Central memory CD8-positive, alpha-beta T cell (primary cell): Measurements from ENCODE around the gene RAB8A.

Experiments used
- ATAC-seq: fragments of 150-1000 bp; cut with Tn5 transposase; replicated peaks from 2 replicates; pipeline ENCODE4 v1.10.0; 2022; ENCODE audit warnings: mild to moderate bottlenecking, moderate FRiP score, moderate number of reproducible peaks; ENCODE audit not compliant: poor library complexity, severe bottlenecking; ENCODE audit errors: extremely low read depth
- DNase-seq, 2 donors: peaks; one replicate each; pipeline ENCODE4 v3.0.0; 2021; ENCODE audit warnings: low spot score in 2 of 2
- H3K27ac Mint-ChIP-seq: one replicate; pipeline ENCODE4 v1.8.0; 2022; ENCODE audit warnings: low read depth, mild to moderate bottlenecking, moderate library complexity, mixed read lengths
- H3K27me3 Mint-ChIP-seq: one replicate; pipeline ENCODE4 v1.8.0; 2022; ENCODE audit warnings: mixed read lengths
- H3K36me3 Mint-ChIP-seq: one replicate; pipeline ENCODE4 v1.8.0; 2022; ENCODE audit warnings: mild to moderate bottlenecking, moderate library complexity, mixed read lengths; ENCODE audit not compliant: insufficient read depth
- H3K4me1 Mint-ChIP-seq: one replicate; pipeline ENCODE4 v1.8.0; 2022; ENCODE audit warnings: mixed read lengths
- H3K4me3 Mint-ChIP-seq: one replicate; pipeline ENCODE4 v1.8.0; 2022; ENCODE audit warnings: mild to moderate bottlenecking, moderate library complexity, mixed read lengths
- H3K9me3 Mint-ChIP-seq: one replicate; pipeline ENCODE4 v1.8.0; 2022; ENCODE audit warnings: mixed read lengths

Gene RAB8A

DNA sequence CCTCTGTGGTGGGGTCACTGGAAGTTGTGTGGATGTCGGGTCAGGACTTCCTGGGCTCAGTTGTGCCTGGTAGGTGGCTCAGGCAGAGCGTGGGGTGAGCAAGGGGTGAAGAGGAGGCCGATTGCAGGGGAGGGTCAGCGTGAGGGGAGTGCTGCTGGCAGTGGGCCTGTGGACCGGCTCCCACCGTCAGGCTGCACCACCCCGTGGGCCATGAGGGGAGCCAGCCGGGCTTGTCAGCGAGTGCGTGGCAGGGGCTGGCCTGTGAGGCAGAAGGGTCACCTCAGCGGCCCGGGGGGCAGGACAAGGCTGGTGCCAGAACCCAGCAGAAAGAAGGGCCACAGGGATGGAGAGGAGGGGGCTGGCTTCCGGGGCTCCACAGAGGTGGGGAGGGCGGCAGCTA, 13.3 kb downstream of the RAB8A start:
- Mint-ChIP-seq H3K27ac (peak overlapping the region; percentile 75), H3K4me1 (peaks cover 2% of the 10 kb centered on the region), H3K36me3 (peaks cover 57% of the 10 kb centered on the region), H3K27me3 (no peaks in the 10 kb centered on the region), H3K9me3 (no peaks in the 10 kb centered on the region), H3K4me3 (no peak overlapping the region)
- ATAC-seq (no peak), DNase-seq (no peak)

DNA sequence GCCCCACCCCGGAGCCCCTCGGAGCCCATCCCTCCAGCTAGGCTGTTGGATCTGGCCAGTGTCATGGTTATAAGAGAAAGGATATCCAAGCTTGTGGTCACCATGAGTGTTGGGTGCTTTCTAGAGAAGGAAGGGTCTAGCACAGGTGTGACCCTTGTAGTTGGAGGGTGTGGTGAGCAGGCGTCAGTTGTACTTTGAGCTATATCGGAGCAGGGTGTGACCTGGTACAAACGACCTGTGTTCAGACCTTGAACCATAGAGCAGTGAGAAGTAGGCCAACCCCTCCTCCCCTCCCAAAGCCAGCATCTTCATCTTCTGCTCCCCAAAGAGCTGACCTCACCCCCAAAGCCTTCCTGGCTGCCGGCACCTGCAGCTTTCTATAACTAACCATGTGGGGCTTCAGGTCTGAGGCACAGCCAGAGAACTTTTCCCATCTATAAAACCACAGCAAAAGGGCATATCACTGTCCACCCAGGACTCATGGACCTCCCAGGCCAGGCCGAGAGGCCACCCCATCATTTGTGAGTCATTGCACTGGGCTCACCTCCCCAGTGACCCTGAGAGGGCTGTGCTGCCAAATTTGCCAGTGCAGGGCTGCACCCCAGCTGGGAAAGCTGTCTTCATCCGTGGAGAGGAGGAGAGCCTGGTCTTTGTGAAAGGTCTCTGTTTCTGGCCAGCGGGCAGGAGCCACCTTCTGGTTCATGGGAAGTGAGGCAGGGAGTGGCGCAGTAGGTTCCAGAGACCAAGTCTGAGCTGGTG, 14.2 kb downstream of the RAB8A start:
- H3K4me3 Mint-ChIP-seq = no peak overlapping the region
- no peak for ATAC-seq

DNA sequence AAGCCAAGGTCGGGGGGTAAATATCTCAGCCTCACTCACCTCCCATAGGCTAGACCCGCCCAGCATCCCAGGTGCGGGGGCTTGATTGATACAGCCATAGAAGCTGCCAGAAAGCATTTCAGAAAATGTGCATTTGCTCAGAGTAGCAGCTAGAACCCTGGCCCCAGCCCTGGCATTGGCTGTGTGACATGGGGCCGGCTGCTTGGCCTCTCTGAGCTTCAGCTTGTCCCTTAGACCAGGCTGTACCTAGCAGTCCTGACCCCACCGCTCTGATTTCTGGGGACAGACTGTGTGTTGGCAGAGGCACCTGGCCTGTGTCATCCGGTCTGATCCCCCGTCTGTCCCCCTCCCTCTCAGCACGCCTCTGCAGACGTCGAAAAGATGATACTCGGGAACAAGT, 15.4 kb downstream of the RAB8A start:
- no peaks in the 10 kb centered on the region for H3K4me1 Mint-ChIP-seq
- DNase-seq (no peak), ATAC-seq (no peak)
- no peaks in the 10 kb centered on the region for H3K9me3 Mint-ChIP-seq
- H3K27ac Mint-ChIP-seq = peak overlapping the region; percentile 44
- H3K4me3 Mint-ChIP-seq = no peak overlapping the region
- no peaks in the 10 kb centered on the region for H3K27me3 Mint-ChIP-seq
- peaks cover 66% of the 10 kb centered on the region for H3K36me3 Mint-ChIP-seq

More for the DNA sequence above, 14.2 kb downstream of the RAB8A start:
- H3K4me1 Mint-ChIP-seq = no peaks in the 10 kb centered on the region
- peaks cover 62% of the 10 kb centered on the region for H3K36me3 Mint-ChIP-seq
- H3K27me3 Mint-ChIP-seq = no peaks in the 10 kb centered on the region
- H3K9me3 Mint-ChIP-seq = no peaks in the 10 kb centered on the region
- no peak for DNase-seq
- H3K27ac Mint-ChIP-seq = no peak overlapping the region

DNA sequence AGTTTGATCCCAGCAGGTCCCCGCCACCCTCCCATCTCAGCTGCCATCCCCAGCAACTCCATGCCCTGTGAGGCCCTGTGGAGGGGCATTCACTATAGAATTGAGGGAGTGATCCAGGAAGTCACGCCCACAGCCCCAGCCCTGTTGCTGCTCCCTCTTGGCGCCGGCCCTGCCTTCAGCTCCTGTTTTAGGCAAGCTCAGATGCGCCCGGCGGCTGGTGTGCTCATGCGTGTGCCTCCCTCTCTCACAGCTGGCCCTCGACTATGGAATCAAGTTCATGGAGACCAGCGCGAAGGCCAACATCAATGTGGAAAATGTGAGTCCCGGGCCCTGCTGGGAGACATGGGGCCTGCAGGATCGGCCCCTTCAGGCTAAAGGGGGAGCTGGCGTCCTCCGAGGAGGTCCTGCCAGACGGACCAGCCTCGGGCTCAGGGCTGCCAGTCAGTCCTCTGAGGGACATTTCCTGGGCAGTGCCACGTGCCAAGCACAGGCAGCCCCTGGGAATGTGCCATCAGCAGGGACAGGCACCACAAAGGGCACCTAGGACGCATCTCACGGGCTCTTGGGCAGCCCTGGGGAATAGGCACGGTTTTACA, 16.2 kb downstream of the RAB8A start:
- DNase-seq = no peak
- Mint-ChIP-seq H3K4me3 (no peak overlapping the region), H3K36me3 (peaks cover 67% of the 10 kb centered on the region), H3K27ac (no peak overlapping the region), H3K27me3 (no peaks in the 10 kb centered on the region), H3K9me3 (no peaks in the 10 kb centered on the region), H3K4me1 (no peaks in the 10 kb centered on the region)
- no peak for ATAC-seq

DNA sequence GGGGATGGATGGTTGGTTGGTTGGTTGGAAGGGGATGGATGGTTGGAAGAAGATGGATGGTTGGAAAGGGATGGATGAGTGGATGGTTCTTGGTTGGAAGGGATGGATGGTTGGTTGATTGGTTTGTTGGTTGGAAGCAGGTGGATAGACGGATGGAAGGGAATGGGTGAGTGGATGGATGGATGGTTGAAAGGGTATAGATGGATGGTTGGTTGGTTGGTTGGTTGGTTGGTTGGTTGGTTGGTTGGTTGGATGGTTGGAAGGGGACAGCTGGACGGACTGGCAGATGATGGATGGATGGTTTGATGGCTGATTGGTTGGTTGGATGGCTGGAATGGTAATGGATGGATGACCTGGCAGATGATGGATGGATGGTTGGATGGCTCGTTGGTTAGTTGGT, 20.0 kb downstream of the RAB8A start:
- H3K4me3 Mint-ChIP-seq = no peak overlapping the region
- H3K4me1 Mint-ChIP-seq = peaks cover 9% of the 10 kb centered on the region
- no peaks in the 10 kb centered on the region for H3K27me3 Mint-ChIP-seq
- H3K9me3 Mint-ChIP-seq = no peaks in the 10 kb centered on the region
- no peak overlapping the region for H3K27ac Mint-ChIP-seq
- ATAC-seq = no peak
- peaks cover 57% of the 10 kb centered on the region for H3K36me3 Mint-ChIP-seq
- no peak for DNase-seq

DNA sequence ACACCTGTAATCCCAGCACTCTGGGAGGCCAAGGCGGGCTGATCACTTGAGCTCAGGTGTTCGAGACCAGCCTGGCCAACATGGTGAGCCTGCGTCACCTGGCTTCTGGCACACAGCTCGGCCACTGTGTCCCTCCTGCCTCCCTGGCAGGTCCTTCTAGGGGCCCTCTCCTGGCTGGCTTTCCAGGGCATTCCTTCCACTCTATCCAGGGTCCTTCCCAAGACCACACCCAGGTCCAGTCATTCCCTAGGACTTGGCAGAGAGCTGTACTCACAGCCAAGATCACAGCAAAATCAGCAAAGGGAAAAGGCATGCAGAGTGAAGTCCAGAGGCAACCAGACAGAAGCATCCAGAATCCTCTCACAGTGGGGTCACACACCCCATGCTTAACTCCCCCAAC, 22.1 kb downstream of the RAB8A start:
- Mint-ChIP-seq H3K4me3 (no peak overlapping the region), H3K27me3 (no peaks in the 10 kb centered on the region), H3K27ac (no peak overlapping the region), H3K36me3 (peaks cover 43% of the 10 kb centered on the region), H3K9me3 (no peaks in the 10 kb centered on the region), H3K4me1 (peaks cover 16% of the 10 kb centered on the region)
- DNase-seq (no peak), ATAC-seq (no peak)

DNA sequence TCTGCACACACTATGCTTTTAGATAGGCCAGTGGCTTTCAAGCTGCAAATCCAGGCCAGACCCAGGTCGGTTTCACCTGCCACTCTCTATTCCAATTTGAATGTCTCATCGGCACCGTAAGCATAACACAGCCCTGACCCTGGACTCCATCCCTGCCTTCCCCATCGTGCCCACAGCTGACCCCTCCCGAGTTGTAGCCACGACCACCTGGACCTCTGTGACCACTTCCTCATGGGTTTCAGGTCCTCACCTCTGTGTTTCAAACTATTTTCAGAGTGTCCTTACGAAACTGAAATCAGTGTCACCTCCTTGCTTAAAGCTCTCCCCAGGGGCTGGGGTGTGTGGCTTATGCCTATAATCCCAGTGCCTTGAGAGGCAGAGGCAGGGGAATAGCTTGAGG, 22.8 kb downstream of the RAB8A start:
- no peak overlapping the region for H3K4me3 Mint-ChIP-seq
- peaks cover 17% of the 10 kb centered on the region for H3K4me1 Mint-ChIP-seq
- peaks cover 39% of the 10 kb centered on the region for H3K36me3 Mint-ChIP-seq
- ATAC-seq (no peak), DNase-seq (no peak)
- H3K27ac Mint-ChIP-seq = no peak overlapping the region
- no peaks in the 10 kb centered on the region for H3K9me3 Mint-ChIP-seq
- no peaks in the 10 kb centered on the region for H3K27me3 Mint-ChIP-seq

DNA sequence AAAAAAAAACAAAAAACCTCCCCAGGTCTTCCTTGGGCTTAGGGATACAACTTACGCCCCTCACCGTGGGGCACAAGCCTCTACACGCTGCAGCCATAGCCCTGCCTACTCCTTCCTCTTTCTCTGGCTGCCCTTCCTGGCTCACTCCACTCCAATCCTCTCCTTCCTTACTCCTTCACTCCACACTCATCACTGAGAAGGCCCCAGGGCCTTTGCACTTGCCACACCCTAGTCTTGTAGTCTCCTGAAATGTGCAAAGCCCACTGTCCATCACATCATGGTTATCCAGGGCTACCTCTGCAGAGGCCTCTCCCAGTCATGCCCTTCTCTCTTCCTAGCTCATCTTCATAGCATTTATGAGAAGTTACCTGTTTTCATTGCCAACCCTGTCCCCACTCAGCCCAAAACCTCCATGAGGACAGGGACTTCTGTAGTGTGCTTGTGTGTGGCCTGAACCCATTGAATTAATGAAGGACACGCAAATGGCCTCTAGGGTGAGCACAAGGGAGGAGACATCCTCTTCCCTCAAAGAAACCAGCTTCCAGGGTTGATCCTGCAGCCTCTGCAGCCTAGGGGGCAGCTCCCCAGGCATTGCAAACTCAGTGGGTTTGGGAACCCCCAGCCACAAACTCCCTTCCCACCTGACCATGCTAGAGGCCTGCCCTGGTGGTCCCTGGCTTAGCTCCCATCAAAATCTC, 23.9 kb downstream of the RAB8A start:
- peaks cover 31% of the 10 kb centered on the region for H3K36me3 Mint-ChIP-seq
- no peak for ATAC-seq
- H3K4me3 Mint-ChIP-seq = no peak overlapping the region
- peaks cover 25% of the 10 kb centered on the region for H3K4me1 Mint-ChIP-seq
- no peak overlapping the region for H3K27ac Mint-ChIP-seq
- no peaks in the 10 kb centered on the region for H3K27me3 Mint-ChIP-seq
- DNase-seq = no peak
- H3K9me3 Mint-ChIP-seq = no peaks in the 10 kb centered on the region

DNA sequence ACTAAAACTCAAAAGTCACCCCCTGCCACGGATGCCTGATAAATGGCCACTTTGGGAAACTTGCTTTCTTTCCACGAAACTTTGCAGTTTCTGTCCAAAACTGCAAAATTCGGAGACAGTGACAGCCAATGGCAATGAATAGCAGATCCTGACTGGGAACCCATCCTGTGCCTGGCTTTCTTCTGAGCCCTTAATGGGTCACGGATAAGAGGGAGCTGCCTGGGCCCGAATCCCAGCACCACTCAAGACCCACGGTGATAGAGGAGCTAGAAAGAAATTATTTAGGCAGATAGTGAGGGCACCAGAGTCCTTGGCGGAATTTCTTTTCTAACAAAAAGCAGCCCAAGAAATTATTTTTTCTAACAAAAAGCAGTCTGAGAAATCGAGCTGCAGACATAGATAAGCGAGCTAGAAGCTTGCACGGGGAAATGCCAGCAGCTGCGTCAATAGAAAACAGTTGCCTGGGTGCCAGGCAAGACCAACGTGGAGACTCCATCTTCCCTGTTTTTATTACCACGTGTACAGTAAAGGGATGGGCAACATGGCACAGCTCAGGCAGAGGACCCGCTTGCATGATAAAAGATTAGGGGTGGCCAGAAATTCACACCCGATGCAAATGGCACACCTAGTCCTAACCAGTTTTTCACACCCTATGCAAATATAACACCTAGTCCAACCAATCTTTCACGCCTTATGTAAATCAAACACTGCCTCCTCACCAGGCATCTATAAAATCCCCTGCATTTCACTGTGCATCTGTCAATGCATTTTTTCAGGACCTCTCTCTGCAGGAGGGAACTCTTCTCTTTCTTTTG, 24.7 kb downstream of the RAB8A start:
- Mint-ChIP-seq H3K27ac (no peak overlapping the region), H3K4me1 (peaks cover 33% of the 10 kb centered on the region), H3K4me3 (no peak overlapping the region), H3K27me3 (no peaks in the 10 kb centered on the region), H3K36me3 (peaks cover 25% of the 10 kb centered on the region), H3K9me3 (no peaks in the 10 kb centered on the region)
- ATAC-seq (peak; percentile 53), DNase-seq (no peak)

DNA sequence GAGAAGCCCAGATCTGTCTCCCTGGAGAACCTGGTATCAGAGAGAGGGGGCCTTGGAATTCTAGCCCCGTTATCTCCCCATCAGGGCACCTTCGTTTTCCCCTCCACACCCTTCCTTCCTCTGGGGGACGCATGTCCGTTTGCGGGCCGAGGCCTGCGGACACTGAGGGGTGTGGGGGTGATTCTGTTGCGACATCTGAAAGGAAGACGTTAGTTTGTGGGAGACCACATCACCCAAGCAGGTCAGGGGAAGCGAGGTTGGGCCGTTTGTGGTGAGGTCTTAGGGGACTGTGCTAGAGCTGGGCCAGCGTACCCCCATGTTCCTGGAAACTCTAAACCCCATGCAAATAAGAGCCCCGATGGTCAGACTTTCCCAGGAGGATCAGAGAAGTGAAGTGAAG, 28.1 kb downstream of the RAB8A start:
- peaks cover 55% of the 10 kb centered on the region for H3K4me1 Mint-ChIP-seq
- H3K36me3 Mint-ChIP-seq = peaks cover 8% of the 10 kb centered on the region

DNA sequence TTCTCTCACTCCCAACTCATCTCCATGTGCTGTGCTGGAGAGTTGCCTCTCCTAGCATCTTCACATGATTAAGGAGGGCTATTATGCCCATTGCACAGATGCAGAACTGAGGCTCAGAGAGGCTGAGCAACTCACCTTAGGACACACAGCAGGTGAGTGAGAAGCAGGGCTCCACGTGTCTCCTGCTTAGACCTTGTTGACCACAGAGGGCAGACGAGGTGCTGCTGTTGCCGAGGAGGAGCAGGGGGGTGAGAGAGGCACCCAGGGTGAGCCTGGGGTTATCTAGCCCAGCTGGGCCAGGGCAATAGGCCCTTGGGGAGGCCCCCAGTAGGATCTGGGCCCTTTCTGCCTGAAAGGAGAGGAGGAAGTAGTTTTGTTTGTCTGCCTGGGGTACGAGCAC, 29.4 kb downstream of the RAB8A start:
- Mint-ChIP-seq H3K27me3 (no peaks in the 10 kb centered on the region), H3K4me1 (peaks cover 49% of the 10 kb centered on the region), H3K4me3 (peak overlapping the region; percentile 55), H3K36me3 (peaks cover 6% of the 10 kb centered on the region), H3K9me3 (no peaks in the 10 kb centered on the region), H3K27ac (peak overlapping the region; percentile 88)
- DNase-seq (no peak), ATAC-seq (no peak)

More for the DNA sequence above, 28.1 kb downstream of the RAB8A start:
- ATAC-seq (no peak), DNase-seq (no peak)
- no peaks in the 10 kb centered on the region for H3K9me3 Mint-ChIP-seq
- H3K4me3 Mint-ChIP-seq = peak overlapping the region; percentile 16
- H3K27ac Mint-ChIP-seq = peak overlapping the region; percentile 49
- H3K27me3 Mint-ChIP-seq = no peaks in the 10 kb centered on the region

DNA sequence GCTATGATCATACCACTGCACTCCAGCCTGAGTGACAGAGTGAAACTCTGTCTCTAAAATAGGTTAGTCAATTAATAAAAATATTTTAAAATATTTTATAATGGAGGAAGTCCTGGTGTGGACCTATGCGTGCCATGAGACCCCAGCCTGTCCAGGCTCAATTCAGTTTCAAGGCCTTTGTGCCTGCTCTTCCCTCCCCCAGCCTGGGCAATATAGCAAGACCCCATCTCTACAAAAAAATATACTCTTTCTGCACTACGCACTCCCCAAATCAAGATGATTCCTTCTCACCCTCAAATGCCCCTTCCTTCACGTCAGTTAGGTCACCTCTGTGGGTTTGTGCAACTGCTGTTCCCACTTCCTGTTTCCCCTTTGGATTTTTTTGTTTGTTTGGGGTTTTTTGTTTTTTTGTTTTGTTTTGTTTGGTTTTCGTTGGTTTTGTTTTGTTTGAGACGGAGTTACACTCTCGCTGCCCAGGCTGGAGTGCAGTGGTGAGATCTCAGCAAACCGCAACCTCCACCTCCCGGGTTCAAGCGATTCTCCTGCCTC, 30.4 kb downstream of the RAB8A start:
- Mint-ChIP-seq H3K4me3 (no peak overlapping the region), H3K36me3 (peaks cover 7% of the 10 kb centered on the region), H3K4me1 (peaks cover 45% of the 10 kb centered on the region)

More for the DNA sequence above, 30.4 kb downstream of the RAB8A start:
- ATAC-seq (no peak), DNase-seq (no peak)
- H3K9me3 Mint-ChIP-seq = no peaks in the 10 kb centered on the region
- H3K27me3 Mint-ChIP-seq = no peaks in the 10 kb centered on the region
- no peak overlapping the region for H3K27ac Mint-ChIP-seq
